Amniotic epithelial cell (primary cell): Measurements from ENCODE around the gene FGFBP2.

Experiments
- DNase-seq: peaks from one replicate; pipeline ENCODE4 v3.0.0-alpha.2; 2010; ENCODE audit warnings: low read depth

Gene FGFBP2

GRCh38 chr4:15963001-15963451 lies at the start of gene FGFBP2:
FGFBP2 (minus strand) TSS chr4:15963175; CDS start chr4:15963129, 46 bp downstream.
- DNase-seq, result peak; percentile 33

GRCh38 chr4:16011173-16011572 lies 48.2 kb upstream of the FGFBP2 start:
- DNase-seq, result no peak

DNA sequence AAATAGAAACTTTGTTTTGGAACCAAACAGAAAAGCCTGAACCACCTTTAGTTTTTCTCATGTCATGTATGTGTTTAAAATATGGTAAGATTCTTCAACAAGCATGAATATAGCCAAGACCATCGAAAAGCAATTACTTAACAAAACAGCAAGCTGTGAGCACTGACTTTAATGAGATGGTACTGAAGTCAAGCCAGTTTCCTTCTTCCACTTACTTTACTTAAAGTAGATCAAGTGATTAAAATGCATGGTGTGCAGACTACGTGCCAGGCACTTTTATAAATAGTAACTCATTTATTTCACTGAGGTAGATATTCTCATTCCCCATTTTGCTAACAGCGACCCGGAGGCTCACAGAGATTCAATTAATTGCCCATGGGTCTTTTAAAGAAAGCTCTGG lies 46.2 kb upstream of the FGFBP2 start:
- no peak for DNase-seq

- no peak for DNase-seq
Measured at GRCh38 chr4:16007471-16008095, 44.6 kb upstream of the FGFBP2 start.

DNA sequence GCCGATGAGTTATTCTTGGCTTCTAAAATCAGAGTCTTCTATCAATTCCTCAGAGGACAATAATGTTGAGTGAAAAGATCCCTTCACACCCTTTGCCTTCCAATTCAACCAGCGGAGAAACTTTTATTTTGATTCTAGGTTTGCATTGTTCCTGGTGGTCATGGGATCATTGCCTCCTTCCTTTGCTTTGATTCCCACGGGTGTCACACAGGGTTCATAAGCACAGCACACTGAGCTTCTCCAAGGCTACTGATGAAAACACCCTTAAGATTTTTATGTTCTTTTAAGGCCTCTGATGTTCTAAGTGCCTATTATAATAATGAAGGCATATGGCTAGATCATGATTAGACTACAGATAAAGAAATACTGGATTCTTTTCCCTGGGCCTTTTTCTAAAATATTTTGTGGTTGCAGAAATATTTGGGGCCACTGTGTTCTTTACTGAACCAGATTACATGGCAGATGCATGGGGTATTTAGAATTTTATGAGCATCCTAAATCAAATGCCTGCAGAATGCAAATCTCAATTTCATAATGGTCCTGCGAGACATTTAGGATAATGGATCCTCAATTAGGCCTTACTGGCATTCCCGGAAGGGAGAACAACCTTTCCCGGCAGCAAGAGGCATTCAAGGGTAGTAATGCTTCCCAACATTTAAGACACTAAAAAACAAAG lies 43.9 kb upstream of the FGFBP2 start:
- DNase-seq, result no peak

- DNase-seq, result no peak
Measured at GRCh38 chr4:16005676-16006075, 42.7 kb upstream of the FGFBP2 start.

DNA sequence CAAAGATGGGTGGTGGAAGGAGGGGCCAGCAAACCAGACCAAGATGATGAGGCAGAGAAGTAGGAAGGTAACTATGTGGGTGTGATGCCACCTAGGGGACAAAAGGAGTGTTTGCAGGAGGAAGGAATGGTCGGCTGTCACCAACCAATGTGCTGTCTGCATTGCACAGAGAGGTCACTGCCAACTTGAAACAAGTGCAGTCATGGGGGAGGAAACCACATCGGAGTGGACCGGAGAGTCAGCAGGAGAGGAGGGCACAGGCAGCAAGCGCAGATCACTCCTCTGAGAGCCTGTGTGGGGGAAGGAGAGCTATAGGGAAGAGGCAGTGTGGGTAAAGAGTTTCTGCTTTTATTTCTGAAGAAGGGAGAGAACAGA lies 38.5 kb upstream of the FGFBP2 start:
- DNase-seq, result peak; percentile 63

DNA sequence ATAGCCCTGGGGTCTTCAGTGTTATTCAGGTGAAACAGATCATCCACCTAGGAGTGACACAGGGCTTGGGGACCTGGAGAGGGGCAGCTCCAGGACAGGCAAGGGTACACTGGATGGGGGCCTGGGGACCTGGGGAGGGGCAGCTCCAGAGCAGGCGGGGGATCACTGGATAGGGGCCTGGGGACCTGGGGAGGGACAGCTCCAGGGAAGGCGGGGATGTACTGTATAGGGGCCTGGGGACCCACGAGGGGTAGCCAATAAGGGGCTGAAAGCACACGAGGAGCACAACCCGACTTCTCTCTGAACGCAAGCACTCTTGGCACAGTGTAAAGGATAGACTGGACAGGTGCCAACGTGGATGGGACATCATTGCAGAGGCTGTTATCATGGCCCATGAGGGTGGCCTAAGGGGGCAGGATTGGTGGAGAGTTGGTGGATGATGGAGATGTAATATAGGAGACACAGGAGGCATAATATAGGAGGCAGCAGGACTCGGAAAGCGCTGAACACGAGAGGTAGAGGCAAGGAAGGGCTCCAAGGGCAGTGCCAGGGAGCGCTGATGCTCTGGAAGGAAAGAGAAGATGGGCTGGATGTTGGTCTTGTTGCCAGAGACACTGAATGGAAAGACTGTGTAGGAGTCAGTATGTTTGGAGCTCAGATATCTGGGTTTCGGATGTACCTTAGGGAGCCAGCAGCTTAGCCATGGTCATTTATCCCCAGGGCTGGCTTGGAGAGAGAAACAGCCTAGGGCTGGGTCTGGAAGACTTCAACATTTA lies 37.9 kb upstream of the FGFBP2 start:
- DNase-seq, result no peak

DNA sequence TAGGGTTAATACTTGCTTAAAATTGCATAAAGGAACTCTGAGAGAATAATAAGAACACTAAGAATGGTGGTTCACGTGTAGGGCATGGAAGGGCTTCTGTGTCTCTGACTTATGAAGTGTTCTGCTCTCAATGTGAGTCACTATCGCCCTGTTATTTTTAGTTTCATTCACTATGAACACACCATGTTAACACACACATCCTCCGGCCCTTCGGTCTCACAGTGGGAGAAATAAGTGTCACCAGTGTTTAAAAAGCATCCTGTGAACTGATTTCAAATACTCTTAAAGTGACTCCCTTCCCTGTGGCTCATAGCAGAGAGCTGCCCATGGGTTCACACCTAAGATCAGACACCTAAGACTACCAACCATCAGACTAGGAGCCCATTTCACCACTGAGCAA lies 33.8 kb upstream of the FGFBP2 start:
- DNase-seq, result no peak

DNA sequence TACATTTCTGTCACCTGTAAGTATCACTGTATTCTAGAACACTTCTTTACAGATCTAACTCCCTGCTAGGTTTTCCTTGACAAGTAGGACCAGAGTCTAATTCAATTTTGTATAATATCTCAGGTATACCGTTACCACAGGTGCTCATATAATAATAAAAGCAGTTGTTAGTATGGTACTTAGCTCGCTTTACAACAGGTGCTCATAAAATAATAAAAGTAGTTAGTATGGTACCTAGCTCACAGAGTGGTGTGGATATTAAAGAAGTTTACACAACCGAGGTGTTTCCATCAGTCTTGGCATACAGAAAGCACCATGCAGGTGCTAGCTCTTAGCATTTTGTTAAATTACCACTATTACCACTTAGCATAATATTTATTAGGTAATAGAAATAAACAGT lies 32.9 kb upstream of the FGFBP2 start:
- no peak for DNase-seq

DNA sequence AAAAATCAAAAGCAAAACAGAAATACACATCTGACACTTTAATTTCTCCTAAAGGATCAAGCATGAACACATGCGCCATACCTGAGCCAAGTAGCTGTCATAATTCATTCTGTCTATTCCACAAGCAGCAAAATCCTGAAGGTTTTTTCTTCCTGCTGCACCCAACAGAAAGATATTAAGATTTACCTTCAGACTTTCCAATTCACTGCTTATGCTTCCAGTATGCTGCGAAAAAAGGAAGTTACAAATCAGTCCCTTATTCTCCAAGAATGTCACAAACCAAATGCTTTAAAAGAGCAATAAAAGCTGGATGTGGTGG lies 29.2 kb upstream of the FGFBP2 start:
- no peak for DNase-seq

DNA sequence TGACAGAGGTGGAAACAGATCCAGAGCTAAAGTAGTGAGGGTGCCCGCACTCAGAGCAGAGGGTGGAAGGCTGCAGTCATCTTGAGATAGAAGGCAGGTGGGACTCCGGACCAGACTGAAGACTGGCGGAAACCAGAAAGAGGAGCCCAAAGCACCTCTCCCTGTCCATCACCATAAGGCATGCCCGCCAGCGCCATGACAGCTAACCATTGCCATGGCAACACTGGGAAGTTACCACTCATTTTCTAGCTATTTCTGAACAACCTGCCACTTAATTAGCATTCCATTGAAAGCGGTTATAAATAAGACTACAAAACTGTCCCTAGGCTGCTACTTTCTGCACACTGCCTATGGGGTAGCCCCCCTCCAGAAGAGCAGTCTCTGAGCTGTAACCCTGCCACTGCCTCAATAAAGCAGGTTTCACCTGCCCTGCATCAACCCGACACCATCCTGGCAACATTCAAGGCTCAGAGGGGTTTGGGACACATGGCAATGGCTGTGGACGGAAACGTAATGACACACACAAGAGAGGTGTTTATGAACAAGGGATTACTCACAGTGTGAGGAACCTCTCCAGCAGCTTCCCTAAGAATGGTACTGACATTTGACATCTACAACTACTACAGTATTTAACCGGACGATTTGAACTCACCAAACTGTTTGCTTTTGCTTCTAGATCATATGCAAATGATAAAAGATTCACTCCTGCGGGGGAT lies 27.8 kb upstream of the FGFBP2 start:
- DNase-seq, result no peak

GRCh38 chr4:15989424-15989823 lies 26.4 kb upstream of the FGFBP2 start:
- DNase-seq, result no peak

DNA sequence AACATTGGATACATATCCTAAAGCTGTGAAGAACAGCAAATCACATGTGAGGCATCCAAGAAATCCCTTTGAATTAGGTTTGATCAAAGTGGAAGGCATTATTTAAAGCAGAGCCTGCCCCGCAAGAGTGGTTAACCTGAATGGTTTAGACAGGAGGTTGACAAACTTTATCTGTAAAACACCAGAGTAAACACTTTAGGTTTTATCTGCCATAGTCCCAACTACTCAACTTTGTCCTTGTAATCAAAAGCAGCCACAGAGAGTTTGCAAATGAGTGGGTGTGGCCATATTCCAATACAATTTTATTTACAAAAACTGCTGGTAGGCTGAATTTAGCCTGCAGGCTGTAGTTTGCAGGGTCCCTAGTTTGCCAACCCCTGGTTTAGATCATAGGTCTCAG lies 25.2 kb upstream of the FGFBP2 start:
- DNase-seq, result no peak

- no peak for DNase-seq
Measured at GRCh38 chr4:15986907-15987306, 23.9 kb upstream of the FGFBP2 start.

DNA sequence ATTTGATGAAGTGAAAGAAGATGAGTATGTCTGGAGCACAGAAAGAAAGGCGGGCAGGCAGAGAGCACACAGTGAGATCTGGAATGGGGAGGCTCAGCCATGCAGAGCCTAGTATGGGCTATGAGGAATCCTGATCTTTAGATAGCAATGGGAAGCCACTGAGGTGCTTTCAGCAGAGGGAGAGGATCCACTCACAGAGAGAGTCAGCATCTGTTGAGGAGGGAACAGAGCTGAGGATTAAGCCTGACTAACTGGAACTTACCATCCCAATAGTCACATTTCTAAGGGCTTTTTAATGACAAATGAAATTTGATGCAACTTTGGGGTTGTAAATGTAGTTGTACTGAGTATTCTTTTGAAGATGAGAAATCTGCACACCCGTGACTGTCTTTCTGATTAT lies 20.6 kb upstream of the FGFBP2 start:
- no peak for DNase-seq

DNA sequence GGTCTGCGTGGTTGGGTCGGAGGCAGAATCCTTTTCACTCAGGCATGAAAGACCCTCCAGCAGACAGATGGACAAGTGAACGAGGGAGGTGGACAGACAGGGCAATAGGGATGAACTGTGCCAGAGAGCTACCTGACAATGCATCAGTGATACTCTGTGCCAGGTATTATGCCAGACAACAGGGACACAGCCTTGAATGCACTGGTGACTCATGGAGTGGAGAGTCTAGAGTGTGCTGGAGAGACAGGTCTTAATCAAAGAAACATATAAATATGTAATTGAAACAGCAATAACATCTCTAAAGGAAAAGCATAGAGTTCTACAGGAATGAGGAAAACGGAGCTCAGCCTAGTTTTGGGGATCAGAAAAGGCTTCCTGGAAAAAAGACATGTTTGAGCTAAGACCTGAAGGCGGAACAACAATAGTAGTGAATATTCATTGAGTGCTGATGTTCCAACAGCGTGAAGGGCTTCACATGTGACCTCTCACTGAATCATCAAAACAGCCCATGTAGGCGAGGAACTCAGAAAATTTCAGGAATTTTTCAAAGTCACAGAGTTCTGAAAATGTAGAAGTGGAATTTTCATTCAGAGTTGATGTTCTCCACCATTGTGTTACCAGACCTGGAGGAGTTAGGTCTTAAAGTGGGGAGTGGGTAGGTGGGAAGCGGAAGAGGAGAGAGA lies 20.0 kb upstream of the FGFBP2 start:
- peak; percentile 41 for DNase-seq

DNA sequence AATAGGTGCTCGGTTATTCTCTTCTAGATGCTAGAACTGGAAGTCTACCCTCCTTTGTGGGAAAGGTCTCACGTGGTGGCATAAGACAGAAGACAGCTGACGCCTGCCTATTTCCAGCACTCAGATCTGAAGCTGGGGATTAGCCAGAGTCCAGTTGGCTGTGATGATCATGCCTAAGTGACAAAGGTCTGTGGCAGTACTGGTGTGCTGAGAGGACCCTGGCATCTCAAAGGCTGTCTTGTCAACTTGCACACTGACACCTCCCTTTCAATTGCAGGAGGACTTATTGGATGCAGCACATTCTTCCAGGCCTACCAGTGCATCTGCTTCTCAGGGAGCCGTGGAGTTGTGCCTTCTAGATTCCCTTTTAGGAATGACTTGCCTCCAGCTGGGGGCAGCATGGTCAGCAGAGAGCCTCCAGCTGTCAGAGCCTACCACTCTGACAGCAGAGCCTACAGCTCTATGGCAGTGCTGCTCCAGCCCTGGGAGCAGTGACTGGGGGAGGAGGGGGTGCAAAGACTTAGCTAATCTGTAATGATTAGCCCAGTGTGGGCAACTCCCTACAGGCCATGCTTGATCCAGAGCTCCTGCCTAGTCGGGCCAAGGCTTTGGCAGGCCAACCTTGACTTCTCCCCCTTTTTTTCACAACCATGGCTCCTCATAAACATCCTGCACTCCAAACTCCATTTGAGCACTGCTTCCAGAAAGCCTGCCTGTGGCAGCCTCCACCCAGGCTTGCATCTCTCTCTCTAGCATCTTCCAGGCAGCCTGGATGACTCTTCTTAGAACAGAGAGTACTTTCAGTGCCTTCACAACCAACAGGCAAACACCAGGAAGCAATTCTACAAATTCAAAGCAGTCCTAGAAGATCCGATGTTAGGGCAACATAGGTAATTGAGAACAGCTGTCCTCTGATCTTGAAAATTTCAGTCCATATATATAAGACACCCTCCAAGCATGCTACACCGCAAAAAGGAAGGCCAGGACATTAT lies 13.8 kb upstream of the FGFBP2 start:
- no peak for DNase-seq

DNA sequence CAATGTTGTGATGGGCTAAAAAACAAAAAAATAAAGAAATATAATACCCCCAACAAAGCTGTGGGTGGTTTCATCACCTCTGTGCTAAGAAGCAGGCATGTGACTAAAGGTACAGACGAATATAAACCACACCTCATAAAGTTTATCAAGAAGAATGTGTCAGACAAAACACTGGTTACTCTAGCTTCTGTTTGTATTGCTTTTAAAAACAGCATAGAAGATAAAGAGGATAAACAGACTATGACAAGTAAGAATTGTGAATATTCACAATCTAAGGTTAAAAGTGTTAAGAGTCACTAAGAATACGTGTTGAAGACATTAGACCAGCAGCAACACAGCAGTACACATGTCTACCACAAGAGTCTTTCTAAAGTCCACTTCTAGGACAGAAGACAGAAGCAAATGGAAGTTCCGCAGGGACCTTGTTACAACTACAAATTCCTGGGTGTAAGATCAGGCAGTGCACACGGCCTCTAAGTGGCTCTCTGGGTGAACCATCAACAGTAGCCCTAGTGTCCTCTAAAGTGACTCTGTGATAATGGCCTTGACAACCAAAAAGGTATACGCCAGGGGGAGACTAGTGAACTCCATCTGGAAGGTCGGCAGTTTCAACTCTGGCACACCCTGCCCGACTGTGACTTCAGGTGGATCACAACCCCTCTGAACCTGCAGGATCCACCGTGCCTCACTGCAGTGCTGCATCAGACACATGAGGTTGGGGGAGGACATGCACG lies 8.3 kb upstream of the FGFBP2 start:
- DNase-seq, result no peak
